Measurements from ENCODE around the gene TMCC2.

DNA sequence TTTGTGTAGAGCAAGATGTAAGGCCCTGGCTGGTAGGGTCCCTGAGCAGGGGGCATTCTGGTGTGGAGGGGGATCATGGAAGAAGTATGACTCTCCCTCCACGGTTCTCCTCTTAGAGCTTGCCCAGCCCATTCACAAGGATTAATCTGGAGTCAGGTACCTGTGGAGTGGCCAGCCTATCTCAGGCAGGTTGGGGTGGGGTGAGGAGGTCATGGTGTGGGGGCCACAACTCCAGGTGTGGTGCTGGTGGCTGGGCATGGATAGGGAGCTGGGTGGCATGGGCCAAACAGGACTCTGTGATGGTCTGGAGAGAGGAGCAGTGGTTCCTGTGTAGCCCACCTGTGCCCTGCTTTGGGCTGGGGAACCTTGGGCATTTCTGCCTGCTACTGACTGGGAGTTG, 32.3 kb downstream of the TMCC2 start:
- TF ChIP-seq, protein P1, sequence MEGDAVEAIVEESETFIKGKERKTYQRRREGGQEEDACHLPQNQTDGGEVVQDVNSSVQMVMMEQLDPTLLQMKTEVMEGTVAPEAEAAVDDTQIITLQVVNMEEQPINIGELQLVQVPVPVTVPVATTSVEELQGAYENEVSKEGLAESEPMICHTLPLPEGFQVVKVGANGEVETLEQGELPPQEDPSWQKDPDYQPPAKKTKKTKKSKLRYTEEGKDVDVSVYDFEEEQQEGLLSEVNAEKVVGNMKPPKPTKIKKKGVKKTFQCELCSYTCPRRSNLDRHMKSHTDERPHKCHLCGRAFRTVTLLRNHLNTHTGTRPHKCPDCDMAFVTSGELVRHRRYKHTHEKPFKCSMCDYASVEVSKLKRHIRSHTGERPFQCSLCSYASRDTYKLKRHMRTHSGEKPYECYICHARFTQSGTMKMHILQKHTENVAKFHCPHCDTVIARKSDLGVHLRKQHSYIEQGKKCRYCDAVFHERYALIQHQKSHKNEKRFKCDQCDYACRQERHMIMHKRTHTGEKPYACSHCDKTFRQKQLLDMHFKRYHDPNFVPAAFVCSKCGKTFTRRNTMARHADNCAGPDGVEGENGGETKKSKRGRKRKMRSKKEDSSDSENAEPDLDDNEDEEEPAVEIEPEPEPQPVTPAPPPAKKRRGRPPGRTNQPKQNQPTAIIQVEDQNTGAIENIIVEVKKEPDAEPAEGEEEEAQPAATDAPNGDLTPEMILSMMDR (IDR thresholded peaks at IDR 0.05): no peak
- TF ChIP-seq POLR2A (IDR thresholded peaks at IDR 0.05): no peak

Measured in heart left ventricle (tissue), 13 donors.